HepG2 (cell line): ENCODE results near the gene DALRD3. TPM values are rescaled to one million over a fixed set of nuclear protein-coding genes. Genes with fewer than 3 reads are reported as not detected.

Experiments
- ELF1 ChIP-seq: sonication (generic); formaldehyde crosslinking; IDR thresholded peaks from 2 replicates; pipeline ENCODE4 v1.4.0; 2020; ENCODE audit warnings: missing genetic modification reagents
- HDAC2 ChIP-seq: sonication (generic); formaldehyde crosslinking; IDR thresholded peaks from 2 replicates; pipeline ENCODE4 v1.4.0; 2020; ENCODE audit warnings: missing genetic modification reagents
- HMGXB4 ChIP-seq, 2 experiments: sonication (generic) in 1 of 2; formaldehyde crosslinking in 1 of 2; IDR thresholded peaks; 2 replicates each; pipeline versions ENCODE4 v1.4.0 to v1.6.1; 2018 to 2020; ENCODE audit warnings: missing genetic modification reagents in 2 of 2, borderline replicate concordance in 1 of 2, low read depth in 1 of 2, mild to moderate bottlenecking in 1 of 2, missing biosample characterization in 1 of 2
- JUN ChIP-seq: sonication (generic); formaldehyde crosslinking; IDR thresholded peaks from 2 replicates; pipeline ENCODE4 v1.4.0; 2020; ENCODE audit warnings: mild to moderate bottlenecking, missing genetic modification reagents
- KAT7 ChIP-seq: IDR thresholded peaks from 2 replicates; pipeline ENCODE4 v1.6.1; 2018; ENCODE audit warnings: borderline replicate concordance, missing compliant biosample characterization
- NCOA1 ChIP-seq: sonication (generic); formaldehyde crosslinking; IDR thresholded peaks from 2 replicates; pipeline ENCODE4 v1.9.0; 2021; ENCODE audit warnings: missing genetic modification reagents
- NR0B2 ChIP-seq: sonication (generic); formaldehyde crosslinking; IDR thresholded peaks from 2 replicates; pipeline ENCODE4 v1.4.0; 2020; ENCODE audit warnings: mild to moderate bottlenecking, missing genetic modification reagents
- PATZ1 ChIP-seq: sonication (generic); formaldehyde crosslinking; IDR thresholded peaks from 2 replicates; pipeline ENCODE4 v1.4.0; 2020; ENCODE audit warnings: missing genetic modification reagents
- PLRG1 ChIP-seq: fragments of 450-650 bp; conservative IDR thresholded peaks from 2 replicates; pipeline ENCODE4 v1.6.1; 2016
- POLR2A ChIP-seq, 2 experiments: IDR thresholded peaks; 2 replicates each; pipeline ENCODE4 v1.6.1; 2011; ENCODE audit warnings: low read depth in 2 of 2, low read length in 2 of 2, mild to moderate bottlenecking in 1 of 2, moderate library complexity in 1 of 2; ENCODE audit not compliant: insufficient read depth in 1 of 2
- SOX13 ChIP-seq, 3 experiments: fragments of 450-650 bp in 1 of 3; sonication (generic) in 1 of 3; formaldehyde crosslinking in 1 of 3; IDR thresholded peaks in 2 of 3; conservative IDR thresholded peaks in 1 of 3; 2 replicates each; pipeline versions ENCODE4 v1.5.0 to v1.6.1; 2016 to 2020; ENCODE audit warnings: antibody characterized with exemption in 1 of 3, mild to moderate bottlenecking in 1 of 3, missing compliant biosample characterization in 1 of 3, missing genetic modification reagents in 1 of 3, moderate library complexity in 1 of 3
- TEAD2 ChIP-seq: sonication (generic); formaldehyde crosslinking; IDR thresholded peaks from 2 replicates; pipeline ENCODE4 v1.9.0; 2021; ENCODE audit warnings: missing genetic modification reagents
- YEATS2 ChIP-seq: sonication (generic); formaldehyde crosslinking; IDR thresholded peaks from 2 replicates; pipeline ENCODE4 v1.4.0; 2020; ENCODE audit warnings: missing genetic modification reagents, borderline replicate concordance
- YY1 ChIP-seq: IDR thresholded peaks from 2 replicates; pipeline ENCODE4 v1.6.1; 2011; ENCODE audit warnings: low read length, low read depth, moderate library complexity, mild to moderate bottlenecking; ENCODE audit not compliant: insufficient read depth, insufficient replicate concordance
- ZBTB38 ChIP-seq: sonication (generic); formaldehyde crosslinking; IDR thresholded peaks from 2 replicates; pipeline ENCODE4 v1.5.1; 2020; ENCODE audit warnings: mild to moderate bottlenecking, missing genetic modification reagents
- ZFP1 ChIP-seq: IDR thresholded peaks from 2 replicates; pipeline ENCODE4 v1.6.1; 2016
- ZNF20 ChIP-seq: sonication (generic); formaldehyde crosslinking; IDR thresholded peaks from 2 replicates; pipeline ENCODE4 v1.4.0; 2020; ENCODE audit warnings: mild to moderate bottlenecking, moderate library complexity, missing genetic modification reagents
- ZNF3 ChIP-seq: IDR thresholded peaks from 2 replicates; pipeline ENCODE4 v1.7.0; 2017; ENCODE audit warnings: inconsistent platforms
- ZNF326 ChIP-seq: sonication (generic); formaldehyde crosslinking; IDR thresholded peaks from 2 replicates; pipeline ENCODE4 v1.4.0; 2020; ENCODE audit warnings: missing genetic modification reagents, borderline replicate concordance
- ZNF605 ChIP-seq: sonication (generic); formaldehyde crosslinking; IDR thresholded peaks from 2 replicates; pipeline ENCODE4 v1.8.0; 2022; ENCODE audit warnings: mild to moderate bottlenecking, missing genetic modification reagents
- ZNF615 ChIP-seq: sonication (generic); formaldehyde crosslinking; IDR thresholded peaks from 2 replicates; pipeline ENCODE4 v1.5.0; 2020; ENCODE audit warnings: mild to moderate bottlenecking, missing genetic modification reagents, borderline replicate concordance
- ZNF766 ChIP-seq: sonication (generic); formaldehyde crosslinking; IDR thresholded peaks from 2 replicates; pipeline ENCODE4 v1.5.0; 2020; ENCODE audit warnings: missing genetic modification reagents, borderline replicate concordance
- ZNF784 ChIP-seq: sonication (generic); formaldehyde crosslinking; IDR thresholded peaks from 2 replicates; pipeline ENCODE4 v1.5.1; 2020; ENCODE audit warnings: missing genetic modification reagents, mild to moderate bottlenecking, borderline replicate concordance
- polyA plus RNA-seq, 8 experiments: library from polyadenylated mRNA; depleted of rRNA in 3 of 8; stranded (reverse) in 7 of 8; unstranded in 1 of 8; fragments of >200 nt; fragmentation: Illumina TruSeq in 4 of 8; extraction: Trizol in 4 of 8; gene quantifications; 2 replicates each; pipeline versions ENCODE4 v1.2.1 to v1.2.3, GENCODE V29; 2011 to 2016; ENCODE audit warnings: low read depth in 4 of 8, missing spikeins in 1 of 8, mixed read lengths in 1 of 8; ENCODE audit not compliant: insufficient read depth in 1 of 8
- total RNA-seq, 5 experiments: library from RNA; depleted of rRNA; stranded (reverse); fragments of >200 nt; fragmentation: Illumina TruSeq; extraction: Trizol; gene quantifications; 2 replicates each; pipeline ENCODE4 v1.2.3, GENCODE V29; 2016; ENCODE audit warnings: low read depth in 1 of 5

The DALRD3 gene
- total and polyA plus RNA-seq, 2 of the 13 experiments (the other 11 are each of a cell fraction or from before 2014, with no cell fraction given), result 19.9 to 36.5 TPM

- TF ChIP-seq HMGXB4 (CRISPR knock-in tag; IDR thresholded peaks at IDR 0.05; ENCODE audit: borderline replicate concordance in 1 of 2, low read depth in 1 of 2) (peak in 1 of 2 experiments; percentile 62; a peak in 2 of 4 replicates), ZNF766 (CRISPR knock-in tag) (no peak; the same call in 1 of the 2 replicates), TEAD2 (CRISPR knock-in tag) (no peak), ZBTB38 (CRISPR knock-in tag) (0 out of 2 replicates have a peak, but pooled peaks have one; percentile 47), NR0B2 (peak; percentile 75), ELF1 (CRISPR knock-in tag) (peak; percentile 81), PATZ1 (peak; percentile 84), ZFP1 (no peak), SOX13 (IDR thresholded peaks at IDR 0.05) (peak; percentile 70), SOX13 (CRISPR knock-in tag; conservative IDR thresholded peaks at IDR 0.05 in 1 of 2, IDR thresholded peaks at IDR 0.05 in 1 of 2) (no peak; a peak in 1 of 4 replicates), JUN (CRISPR knock-in tag) (peak; percentile 66; the same call in 1 of the 2 replicates), YEATS2 (CRISPR knock-in tag) (peak; percentile 50; the same call in 1 of the 2 replicates), ZNF326 (CRISPR knock-in tag) (0 out of 2 replicates have a peak, but pooled peaks have one; percentile 17), ZNF605 (peak; percentile 47; the same call in 1 of the 2 replicates), ZNF784 (CRISPR knock-in tag) (0 out of 2 replicates have a peak, but pooled peaks have one; percentile 45), ZNF20 (CRISPR knock-in tag) (no peak), HDAC2 (peak; percentile 35; the same call in 1 of the 2 replicates), NCOA1 (CRISPR knock-in tag) (peak; percentile 72; the same call in 1 of the 2 replicates), POLR2A (IDR thresholded peaks at IDR 0.05; ENCODE audit: insufficient read depth in 1 of 2, low read depth in 2 of 2, low read length in 2 of 2) (peak in 1 of 2 experiments; percentile 64; a peak in 2 of 4 replicates), ZNF615 (no peak), KAT7 (CRISPR knock-in tag) (no peak; the same call in 1 of the 2 replicates), PLRG1 (no peak), ZNF3 (CRISPR knock-in tag) (no peak), YY1 (peak; percentile 59)
These were observed at the start of gene DALRD3 (continued) for GRCh38 chr3:49017971-49018706.
